Common myeloid progenitor, CD34-positive (primary cell): ENCODE results near the gene CPM.
"Not testable (repeated sequence)": the region's sequence is repeated elsewhere in the genome, so short reads cannot be mapped to it uniquely, and the experiment has no call there.

Experiments
- CTCF ChIA-PET: fragments of 350-600 bp; sonication (Branson Sonifier 250); formaldehyde crosslinking; loops from one replicate; lab custom pipeline; 2021; ENCODE audit warnings: antibody characterized with exemption; lab: Charles Lee
- POLR2A ChIA-PET: fragments of 350-600 bp; sonication (Branson Sonifier 250); formaldehyde crosslinking; loops from one replicate; lab custom pipeline; 2021; ENCODE audit warnings: antibody characterized with exemption; lab: Charles Lee
- DNase-seq, 3 donors: peaks; one replicate each; pipeline versions ENCODE4 v3.0.0 to v3.0.0-alpha.2; 2013
- H3K27ac ChIP-seq, 2 experiments: 1 replicate in 1 of 2; 2 replicates in 1 of 2; pipeline ENCODE4 v1.7.0; 2013; ENCODE audit warnings: inconsistent platforms in 2 of 2, low read length in 2 of 2, mild to moderate bottlenecking in 2 of 2, low read depth in 1 of 2, moderate library complexity in 1 of 2; ENCODE audit not compliant: severe bottlenecking in 2 of 2, insufficient read depth in 1 of 2, poor library complexity in 1 of 2
- H3K27me3 ChIP-seq, 5 experiments: replicated peaks in 2 of 5; 1 replicate in 3 of 5; 2 replicates in 2 of 5; pipeline versions ENCODE4 v1.6.1 to v1.7.0; 2013; ENCODE audit warnings: low read length in 4 of 5, mild to moderate bottlenecking in 2 of 5, moderate library complexity in 2 of 5, inconsistent platforms in 1 of 5; ENCODE audit not compliant: insufficient read depth in 5 of 5, control insufficient read depth in 4 of 5
- H3K36me3 ChIP-seq, 4 experiments: 1 replicate in 2 of 4; 2 replicates in 2 of 4; pipeline versions ENCODE4 v1.6.1 to v1.7.0; 2013; ENCODE audit warnings: low read length in 3 of 4, control low read depth in 1 of 4, mild to moderate bottlenecking in 1 of 4; ENCODE audit not compliant: control insufficient read depth in 4 of 4, insufficient read depth in 4 of 4
- H3K4me1 ChIP-seq, 4 experiments: 1 replicate in 3 of 4; 2 replicates in 1 of 4; pipeline versions ENCODE4 v1.6.1 to v1.7.1; 2013; ENCODE audit warnings: low read length in 3 of 4, mild to moderate bottlenecking in 3 of 4, control low read depth in 1 of 4, inconsistent platforms in 1 of 4, moderate library complexity in 1 of 4; ENCODE audit not compliant: control insufficient read depth in 4 of 4, insufficient read depth in 4 of 4; ENCODE audit errors: control extremely low read depth in 1 of 4
- H3K4me3 ChIP-seq, 7 experiments: 1 replicate in 4 of 7; 2 replicates in 3 of 7; pipeline versions ENCODE4 v1.5.1 to v1.7.0; 2013; ENCODE audit warnings: mild to moderate bottlenecking in 7 of 7, low read length in 6 of 7, moderate library complexity in 6 of 7, inconsistent platforms in 2 of 7, low read depth in 2 of 7, control low read depth in 1 of 7; ENCODE audit not compliant: insufficient read depth in 4 of 7, control insufficient read depth in 1 of 7; ENCODE audit errors: extremely low read depth in 1 of 7
- H3K9me3 ChIP-seq, 5 experiments: 1 replicate in 4 of 5; 2 replicates in 1 of 5; pipeline versions ENCODE4 v1.6.1 to v1.7.1; 2013; ENCODE audit warnings: low read length in 4 of 5, mild to moderate bottlenecking in 2 of 5, inconsistent platforms in 1 of 5, low read depth in 1 of 5, moderate library complexity in 1 of 5; ENCODE audit not compliant: control insufficient read depth in 4 of 5, insufficient read depth in 2 of 5; ENCODE audit errors: control extremely low read depth in 1 of 5
- WGBS: methylation state at CpG from one replicate; pipeline ENCODE4 v1.1.5; 2013; ENCODE audit not compliant: insufficient coverage; 5-methylcytosine and 5-hydroxymethylcytosine counted together

CPM gene

DNA sequence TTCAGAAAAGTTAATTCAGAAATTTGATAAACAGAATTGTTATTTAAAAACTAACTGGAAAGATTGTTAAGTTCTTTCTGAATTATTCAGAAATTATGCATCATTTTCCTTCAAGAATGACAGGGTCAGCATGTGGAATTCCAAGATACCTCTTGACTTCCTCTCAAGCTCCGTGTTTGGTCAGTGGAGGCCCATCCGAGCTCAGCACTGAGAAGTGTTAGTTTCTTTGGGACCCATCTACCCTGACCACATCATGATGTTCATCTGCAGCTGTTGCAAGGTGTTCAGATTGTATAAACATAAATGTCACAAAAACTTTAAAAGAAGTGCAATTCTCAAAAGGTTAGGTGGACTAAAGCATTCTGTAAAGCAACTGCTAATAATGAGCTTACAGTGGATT is 91.3 kb downstream of the CPM start:
- Histone ChIP-seq H3K27me3 (no peaks in the 10 kb centered on the region), H3K4me1 (no peaks in the 10 kb centered on the region), H3K27ac (no peak overlapping the region), H3K9me3 (no peaks in the 10 kb centered on the region), H3K36me3 (peaks cover 22 to 60% (median 42%) of the 10 kb centered on the region in 4 experiments), H3K4me3 (no peak overlapping the region)
- no peak for DNase-seq
- ChIA-PET POLR2A (interaction anchor here (0.7 kb wide), 1 partner anchor 35 kb away, joined by 3 read pairs; no protein-coding TSS in a partner anchor), CTCF (interaction anchor here (1.0 to 2.1 kb wide), 3 partner anchors 12 to 20 kb away, joined by 3 to 8 read pairs (median 3); no protein-coding TSS in a partner anchor)
- 100% methylated on average over 1 of the region's 2 CpGs for WGBS

DNA sequence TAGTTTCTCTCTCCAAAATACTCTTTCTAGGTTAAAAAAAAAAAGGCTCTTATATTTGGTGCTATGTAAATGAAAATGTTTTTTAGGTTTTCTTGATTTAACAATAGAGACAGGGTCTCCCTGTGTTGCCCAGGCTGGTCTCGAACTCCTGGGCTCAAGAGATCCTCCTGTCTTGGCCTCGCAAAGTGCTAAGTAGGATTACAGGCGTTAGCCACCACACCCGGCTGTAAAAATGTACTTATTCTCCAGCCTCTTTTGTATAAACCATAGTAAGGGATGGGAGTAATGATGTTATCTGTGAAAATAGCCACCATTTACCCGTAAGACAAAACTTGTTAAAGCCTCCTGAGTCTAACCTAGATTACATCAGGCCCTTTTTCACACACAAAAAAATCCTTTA is 91.8 kb downstream of the CPM start:
- H3K36me3 ChIP-seq: peaks cover 22 to 63% (median 44%) of the 10 kb centered on the region in 4 experiments
- CTCF ChIA-PET: not testable (repeated sequence)

DNA sequence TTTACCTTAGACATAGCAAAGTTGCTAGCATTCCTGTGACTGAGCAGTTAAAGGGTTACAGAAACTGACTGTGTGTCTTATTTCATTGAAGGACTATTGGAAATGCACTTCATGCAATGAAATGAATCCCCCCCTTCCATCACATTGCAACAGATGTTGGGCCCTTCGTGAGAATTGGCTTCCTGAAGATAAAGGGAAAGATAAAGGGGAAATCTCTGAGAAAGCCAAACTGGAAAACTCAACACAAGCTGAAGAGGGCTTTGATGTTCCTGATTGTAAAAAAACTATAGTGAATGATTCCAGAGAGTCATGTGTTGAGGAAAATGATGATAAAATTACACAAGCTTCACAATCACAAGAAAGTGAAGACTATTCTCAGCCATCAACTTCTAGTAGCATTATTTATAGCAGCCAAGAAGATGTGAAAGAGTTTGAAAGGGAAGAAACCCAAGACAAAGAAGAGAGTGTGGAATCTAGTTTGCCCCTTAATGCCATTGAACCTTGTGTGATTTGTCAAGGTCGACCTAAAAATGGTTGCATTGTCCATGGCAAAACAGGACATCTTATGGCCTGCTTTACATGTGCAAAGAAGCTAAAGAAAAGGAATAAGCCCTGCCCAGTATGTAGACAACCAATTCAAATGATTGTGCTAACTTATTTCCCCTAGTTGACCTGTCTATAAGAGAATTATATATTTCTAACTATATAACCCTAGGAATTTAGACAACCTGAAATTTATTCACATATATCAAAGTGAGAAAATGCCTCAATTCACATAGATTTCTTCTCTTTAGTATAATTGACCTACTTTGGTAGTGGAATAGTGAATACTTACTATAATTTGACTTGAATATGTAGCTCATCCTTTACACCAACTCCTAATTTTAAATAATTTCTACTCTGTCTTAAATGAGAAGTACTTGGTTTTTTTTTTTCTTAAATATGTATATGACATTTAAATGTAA is 93.5 kb downstream of the CPM start:
- Histone ChIP-seq H3K27ac (no peak overlapping the region), H3K4me3 (no peak overlapping the region), H3K36me3 (peaks cover 27 to 77% (median 53%) of the 10 kb centered on the region in 4 experiments), H3K4me1 (no peaks in the 10 kb centered on the region), H3K27me3 (no peaks in the 10 kb centered on the region), H3K9me3 (no peaks in the 10 kb centered on the region)
- 100% methylated on average over 1 of the region's 2 CpGs for WGBS
- no peak for DNase-seq
- ChIA-PET POLR2A (no interaction called here), CTCF (interaction anchor here (0.7 to 1.4 kb wide), 3 partner anchors 9 to 22 kb away, joined by 3 read pairs; no protein-coding TSS in a partner anchor)

More for the DNA sequence above, 91.8 kb downstream of the CPM start:
- not testable (repeated sequence) for DNase-seq, H3K4me1 ChIP-seq, H3K4me3 ChIP-seq, H3K27me3 ChIP-seq, H3K9me3 ChIP-seq, H3K27ac ChIP-seq
- WGBS: 100% methylated on average over 2 of the region's 5 CpGs
- POLR2A ChIA-PET: interaction anchor here (0.7 kb wide), 1 partner anchor 36 kb away, joined by 3 read pairs; no protein-coding TSS in a partner anchor

DNA sequence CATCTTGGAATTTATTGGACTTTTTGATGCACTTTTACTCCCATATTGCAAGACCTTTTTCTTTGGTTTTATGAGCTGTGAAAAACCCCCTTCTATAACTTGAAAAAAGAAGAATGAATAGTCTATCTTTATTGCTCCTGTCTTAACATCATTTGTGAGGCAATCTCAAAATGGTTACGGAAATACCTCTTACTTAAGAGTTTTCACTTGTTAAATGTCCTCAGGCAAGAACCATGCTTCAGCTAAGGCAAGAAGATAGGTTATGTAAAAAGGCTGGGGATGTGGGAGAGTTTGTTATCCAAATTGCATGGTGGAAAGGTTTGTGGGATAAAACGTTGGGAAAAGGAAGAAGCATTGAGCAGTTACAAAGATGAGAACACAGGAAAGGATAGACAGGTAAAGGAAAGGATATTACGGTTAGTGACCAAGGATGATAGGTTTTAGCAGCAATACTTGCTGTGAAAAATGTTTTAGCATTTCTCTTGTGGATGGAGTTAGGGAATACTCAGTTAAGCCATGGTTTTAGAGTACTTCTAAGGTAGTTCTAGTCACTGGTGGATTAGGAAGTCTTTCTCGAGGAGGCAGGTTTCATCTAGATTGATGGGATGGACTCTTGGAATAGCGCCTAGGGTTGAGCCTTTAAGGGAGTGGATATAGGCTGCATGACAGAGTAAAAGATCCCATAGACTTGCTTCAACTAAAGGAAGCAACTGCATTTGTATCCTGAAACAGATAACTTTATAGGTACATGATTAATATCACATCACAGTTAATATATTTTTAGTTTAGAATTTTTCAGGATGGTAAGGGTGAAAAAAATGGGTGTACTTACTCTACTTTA is 94.7 kb downstream of the CPM start:
- 98% methylated on average over 5 of the region's 5 CpGs for WGBS
- Histone ChIP-seq H3K4me1 (no peaks in the 10 kb centered on the region), H3K4me3 (no peak overlapping the region), H3K9me3 (no peaks in the 10 kb centered on the region), H3K27ac (no peak overlapping the region), H3K27me3 (no peaks in the 10 kb centered on the region), H3K36me3 (peaks cover 27 to 81% (median 56%) of the 10 kb centered on the region in 4 experiments)
- ChIA-PET POLR2A (no interaction called here), CTCF (no interaction called here)
- DNase-seq: no peak

DNA sequence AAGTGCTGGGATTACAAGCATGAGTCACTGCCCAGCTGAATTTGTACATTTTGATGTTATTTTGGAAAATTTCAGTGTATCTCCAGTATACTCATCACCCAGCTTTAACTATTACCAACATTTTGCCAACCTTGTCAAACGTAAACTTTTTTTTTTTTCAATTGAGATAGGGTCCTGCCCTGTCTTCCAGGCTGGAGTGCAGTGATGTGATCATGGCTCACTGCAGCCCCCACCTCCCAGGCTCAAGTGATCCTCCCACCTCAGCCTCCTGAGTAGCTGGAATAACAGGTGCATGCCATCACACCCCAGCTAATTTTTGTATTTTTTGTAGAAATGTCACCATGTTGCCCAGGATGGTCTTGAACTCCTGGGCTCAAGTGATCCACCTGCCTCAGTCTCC is 95.8 kb downstream of the CPM start:
- Histone ChIP-seq H3K36me3 (peaks cover 27 to 81% (median 54%) of the 10 kb centered on the region in 4 experiments), H3K27ac (no peak overlapping the region), H3K4me3 (no peak overlapping the region), H3K27me3 (no peaks in the 10 kb centered on the region), H3K4me1 (no peaks in the 10 kb centered on the region), H3K9me3 (no peaks in the 10 kb centered on the region)
- ChIA-PET POLR2A (no interaction called here), CTCF (interaction anchor here (1.3 kb wide), 1 partner anchor 232 kb away, joined by 3 read pairs; no protein-coding TSS in a partner anchor)
- no peak for DNase-seq
- 100% methylated on average over 1 of the region's 1 CpG for WGBS

DNA sequence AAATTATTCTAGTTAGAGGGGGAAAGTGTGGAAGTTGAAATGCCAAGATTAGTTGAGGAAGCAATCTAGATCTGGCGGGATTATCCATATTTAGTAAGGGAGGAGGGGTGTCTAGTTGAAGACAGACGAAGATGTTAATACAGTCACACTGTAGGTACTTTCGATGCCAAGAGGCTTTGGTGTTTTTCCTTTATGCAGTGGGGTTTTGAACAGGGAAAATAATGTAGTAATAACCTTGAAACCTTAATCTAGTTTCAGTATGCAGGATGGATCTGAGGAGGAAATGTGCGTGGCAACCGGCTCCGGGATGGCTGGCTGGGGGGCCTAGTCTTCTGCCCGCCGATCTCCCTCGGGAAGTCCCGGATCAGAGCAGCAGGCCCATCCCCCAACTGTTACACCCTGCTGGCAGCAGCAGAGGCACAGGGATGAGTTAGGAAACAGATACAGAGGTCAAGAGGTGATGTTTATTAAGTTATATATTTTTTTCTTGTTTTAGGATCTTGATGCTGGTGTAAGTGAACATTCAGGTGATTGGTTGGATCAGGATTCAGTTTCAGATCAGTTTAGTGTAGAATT is 97.5 kb downstream of the CPM start:
- peak overlapping the region in 1 of 2 experiments; percentile 19 for H3K27ac ChIP-seq
- CTCF ChIA-PET: no interaction called here
- DNase-seq: no peak
- H3K27me3 ChIP-seq: no peaks in the 10 kb centered on the region
- H3K36me3 ChIP-seq: peaks cover 22 to 80% (median 56%) of the 10 kb centered on the region in 4 experiments
- no peak overlapping the region for H3K4me3 ChIP-seq
- POLR2A ChIA-PET: no interaction called here
- no peaks in the 10 kb centered on the region for H3K9me3 ChIP-seq
- 97% methylated on average over 8 of the region's 10 CpGs for WGBS
- no peaks in the 10 kb centered on the region for H3K4me1 ChIP-seq
